SK-MEL-5 (cell line): Measurements from ENCODE around the gene CAPNS1. TPM values are rescaled to one million over a fixed set of nuclear protein-coding genes. Genes with fewer than 3 reads are reported as not detected.
A peak's percentile ranks its signal among the peaks of the same experiment; 100 is the strongest.

Experiments used
- DNase-seq: peaks from one replicate; pipeline ENCODE4 v3.0.0-alpha.2; 2016; ENCODE audit warnings: low read depth, low spot score
- in situ Hi-C: cut with HindIII; loops from 2 replicates; pipeline ENCODE4 v1.10.0; 2016; ENCODE audit warnings: low sequenced_read_pairs, high pct_unique_total_duplicates, low pct_unique_long_range_greater_than_20kb
- polyA plus RNA-seq, 2 experiments: library from polyadenylated mRNA; depleted of rRNA; stranded (reverse); fragments of >200 nt; gene quantifications; 2 replicates each; pipeline ENCODE4 v1.2.3, GENCODE V29; 2015
- total RNA-seq: library from RNA; depleted of rRNA; stranded (reverse); fragments of >200 nt; shearing (Covaris generic); gene quantifications from 2 replicates; pipeline ENCODE4 v1.2.3, GENCODE V29; 2014; rRNA removed

Gene CAPNS1
- total RNA-seq = 214 and 271 TPM in 2 replicates
- polyA plus RNA-seq (2015; cell fraction: cytosol; rRNA removed) = 373 and 417 TPM in 2 replicates
- 63.1 and 90.1 TPM in 2 replicates for polyA plus RNA-seq (2015; cell fraction: nucleus; rRNA removed)

- in situ Hi-C loops = no loop called here
- peak; percentile 93 for DNase-seq
Measured at GRCh38 chr19:36139473-36140303, at the start of gene CAPNS1. CAPNS1 (plus strand) TSS chr19:36140066; CDS start chr19:36141012, 946 bp downstream.

GRCh38 chr19:36090910-36091695 lies 48.8 kb upstream of the CAPNS1 start:
- DNase-seq = no peak
- in situ Hi-C loops = no loop called here

GRCh38 chr19:36092566-36092965 lies 47.3 kb upstream of the CAPNS1 start:
- DNase-seq = no peak
- in situ Hi-C loops = no loop called here

GRCh38 chr19:36093146-36093662 lies 46.7 kb upstream of the CAPNS1 start:
- in situ Hi-C loops = no loop called here
- DNase-seq = no peak

GRCh38 chr19:36093687-36094086 lies 46.2 kb upstream of the CAPNS1 start:
- DNase-seq = no peak
- in situ Hi-C loops = no loop called here

DNA sequence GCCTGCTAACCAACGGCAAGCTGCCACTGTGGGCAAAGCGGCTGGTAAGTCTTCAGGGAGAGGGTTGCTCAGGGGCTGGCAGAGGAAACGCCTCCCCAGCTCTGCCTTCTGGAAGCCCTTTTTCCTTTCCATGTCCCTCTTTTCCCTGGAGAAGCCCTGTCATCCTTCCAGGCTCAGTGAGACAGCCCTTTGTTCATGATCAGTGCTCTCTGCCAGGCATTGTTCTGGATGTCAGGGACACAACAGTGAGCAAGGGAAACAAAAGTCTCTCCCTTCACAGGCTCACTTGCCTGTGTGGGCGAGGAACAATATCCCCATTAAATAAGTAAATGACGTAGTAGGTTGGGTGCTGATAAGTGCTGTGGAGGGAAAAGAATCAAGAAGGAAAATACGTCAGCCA lies 42.8 kb upstream of the CAPNS1 start:
- DNase-seq = no peak
- in situ Hi-C loops = no loop called here

- in situ Hi-C loops = no loop called here
- DNase-seq = no peak
Measured at GRCh38 chr19:36099166-36099785, 40.6 kb upstream of the CAPNS1 start.

DNA sequence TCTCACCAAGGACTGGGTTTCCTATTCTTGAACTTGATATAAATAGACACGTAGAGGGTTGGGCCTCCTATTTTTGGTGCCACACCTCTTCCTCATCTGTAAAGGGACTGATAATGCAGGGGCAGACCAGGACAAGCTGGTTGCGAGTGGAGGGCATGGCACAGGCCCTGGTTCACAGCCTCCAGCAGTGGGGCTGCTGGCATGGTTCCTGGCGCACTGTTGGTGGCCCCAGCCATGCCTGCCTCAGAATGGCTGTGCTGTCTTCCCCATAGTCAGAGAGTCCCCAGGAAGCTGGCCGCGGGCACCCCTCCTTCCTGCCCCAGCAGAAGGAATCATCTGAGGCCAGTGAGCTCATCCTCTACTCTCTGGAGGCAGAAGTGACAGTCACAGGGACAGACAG lies 39.4 kb upstream of the CAPNS1 start:
- in situ Hi-C loops = no loop called here
- DNase-seq = no peak

DNA sequence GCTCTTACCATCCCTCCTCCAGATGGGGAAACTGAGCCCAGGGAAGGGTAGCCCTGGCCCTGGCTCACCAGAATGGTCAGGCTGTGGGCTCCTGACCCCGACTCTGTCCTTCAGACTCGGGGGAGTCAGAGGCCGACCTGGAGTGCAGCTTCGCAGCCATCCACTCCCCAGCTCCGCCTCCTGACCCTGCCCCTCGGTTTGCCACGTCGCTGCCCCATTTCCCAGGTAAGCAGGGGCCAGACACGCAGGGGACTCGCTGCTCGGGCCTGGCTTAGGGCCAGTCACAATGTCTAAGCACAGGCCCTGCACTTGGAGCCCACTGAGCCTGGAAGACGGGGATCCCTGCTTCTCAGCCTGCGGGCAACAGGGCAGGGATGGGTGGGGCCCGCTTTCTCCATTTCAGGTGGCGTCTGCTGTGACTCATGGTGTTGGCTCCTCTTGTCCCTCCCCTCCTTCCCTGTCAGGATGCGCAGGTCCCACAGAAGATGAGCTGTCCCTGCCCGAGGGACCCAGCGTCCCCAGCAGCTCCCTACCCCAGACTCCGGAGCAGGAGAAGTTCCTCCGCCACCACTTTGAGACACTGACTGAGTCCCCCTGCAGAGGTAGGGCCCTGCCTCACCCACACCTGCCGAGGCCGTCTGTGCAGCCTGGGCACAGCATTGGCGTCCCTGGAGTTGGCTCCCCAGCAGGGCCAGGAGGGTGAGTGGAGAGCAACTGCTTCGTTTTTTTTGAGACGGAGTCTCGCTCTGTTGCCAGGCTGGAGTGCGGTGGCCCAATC lies 38.1 kb upstream of the CAPNS1 start:
- in situ Hi-C loops = no loop called here
- DNase-seq = no peak

GRCh38 chr19:36103040-36103626 lies 36.7 kb upstream of the CAPNS1 start:
- in situ Hi-C loops = no loop called here
- DNase-seq = no peak

DNA sequence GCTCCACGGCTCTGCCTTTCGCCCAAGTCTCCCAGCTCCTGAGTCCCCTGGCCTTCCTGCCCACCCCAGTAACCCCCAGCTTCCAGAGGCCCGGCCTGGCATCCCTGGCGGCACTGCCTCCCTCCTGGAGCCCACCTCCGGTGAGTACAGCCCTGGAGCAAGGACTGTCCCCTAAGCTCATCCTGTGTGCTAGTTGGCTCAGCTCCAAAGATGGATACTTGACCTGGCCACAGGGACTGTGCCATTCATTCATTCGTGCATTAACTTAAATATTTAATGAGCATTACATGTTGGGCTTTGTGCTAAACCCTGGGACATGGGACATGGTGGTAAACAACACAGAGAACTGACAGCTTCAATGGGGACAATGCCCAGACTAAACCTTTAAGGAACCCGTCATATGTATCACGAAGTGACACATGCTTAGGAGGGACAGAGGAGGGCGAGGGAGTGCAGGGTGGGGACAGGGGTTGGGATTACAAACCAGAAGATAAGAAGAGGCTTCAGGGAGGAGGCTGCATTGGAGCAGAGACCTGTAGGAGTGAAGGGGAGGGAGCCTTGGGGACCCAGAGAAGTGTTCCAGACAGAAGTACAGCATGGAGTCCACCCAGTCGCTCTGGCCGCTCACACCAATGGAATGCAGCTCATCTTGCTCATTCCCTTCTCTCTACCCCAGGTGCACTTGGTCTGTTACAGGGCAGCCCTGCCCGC lies 35.9 kb upstream of the CAPNS1 start:
- no peak for DNase-seq
- in situ Hi-C loops = no loop called here

- in situ Hi-C loops = no loop called here
Measured at GRCh38 chr19:36106441-36106840, 33.4 kb upstream of the CAPNS1 start.

GRCh38 chr19:36106991-36107390 lies 32.9 kb upstream of the CAPNS1 start:
- DNase-seq = no peak
- in situ Hi-C loops = no loop called here

More at GRCh38 chr19:36106441-36106840, 33.4 kb upstream of the CAPNS1 start:
- DNase-seq = no peak

DNA sequence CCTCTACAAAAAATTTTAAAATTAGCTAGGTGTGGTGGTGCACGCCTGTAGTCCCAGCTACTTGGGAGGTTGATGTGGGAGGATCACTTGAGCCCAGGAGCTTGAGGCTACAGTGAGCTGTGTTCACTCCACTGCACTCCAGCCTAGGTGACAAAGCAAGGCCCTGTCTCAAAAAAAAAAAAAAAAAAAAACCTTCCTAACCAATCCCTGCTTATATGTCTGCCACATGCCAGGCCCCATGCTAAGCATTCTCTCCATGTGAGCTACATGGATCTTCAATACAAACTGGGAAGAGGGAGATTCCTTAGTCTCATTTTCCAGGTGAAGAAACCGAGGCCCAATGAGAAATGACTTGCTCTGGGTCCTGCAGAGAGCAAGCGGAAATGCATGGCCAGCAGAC lies 31.2 kb upstream of the CAPNS1 start:
- DNase-seq = no peak
- in situ Hi-C loops = no loop called here

- no peak for DNase-seq
- in situ Hi-C loops = no loop called here
Measured at GRCh38 chr19:36110487-36111199, 29.2 kb upstream of the CAPNS1 start, which contains the start of gene OVOL3. OVOL3 (plus strand) TSS chr19:36111143; CDS start chr19:36111203, 60 bp downstream.

- in situ Hi-C loops = no loop called here
- DNase-seq = no peak
Measured at GRCh38 chr19:36111200-36111539, 28.7 kb upstream of the CAPNS1 start.
